KOPT-K1 (cell line): Measurements from ENCODE around the gene L3MBTL4.

Experiments used
- H3K27ac ChIP-seq: fragments of 200-600 bp; sonication (generic); 2 replicates; pipeline ENCODE4 v1.5.1; 2016; ENCODE audit warnings: antibody characterized with exemption, mild to moderate bottlenecking, low read depth, low read length; ENCODE audit not compliant: poor library complexity, severe bottlenecking
- H3K36me3 ChIP-seq: fragments of 200-600 bp; sonication (generic); 2 replicates; pipeline ENCODE4 v1.5.1; 2017; ENCODE audit warnings: antibody characterized with exemption, mild to moderate bottlenecking, low read length, moderate library complexity; ENCODE audit not compliant: insufficient read depth
- H3K9me3 ChIP-seq: fragments of 200-600 bp; sonication (generic); 2 replicates; pipeline ENCODE4 v1.5.1; 2017; ENCODE audit warnings: antibody characterized with exemption, low read length, mild to moderate bottlenecking; ENCODE audit not compliant: insufficient read depth, poor library complexity, severe bottlenecking

Gene L3MBTL4

GRCh38 chr18:5977022-5977421 lies 437.7 kb downstream of the L3MBTL4 start:
- Histone ChIP-seq H3K9me3 (no peaks in the 10 kb centered on the region), H3K27ac (no peak overlapping the region), H3K36me3 (no peaks in the 10 kb centered on the region)

GRCh38 chr18:5975111-5976002 lies 439.4 kb downstream of the L3MBTL4 start:
- Histone ChIP-seq H3K36me3 (no peaks in the 10 kb centered on the region), H3K27ac (no peak overlapping the region), H3K9me3 (no peaks in the 10 kb centered on the region)

- Histone ChIP-seq H3K9me3 (no peaks in the 10 kb centered on the region), H3K27ac (no peak overlapping the region)
Observed at GRCh38 chr18:5974696-5975095, 440.0 kb downstream of the L3MBTL4 start.

GRCh38 chr18:5973099-5973498 lies 441.6 kb downstream of the L3MBTL4 start:
- H3K36me3 ChIP-seq, result no peaks in the 10 kb centered on the region
- H3K27ac ChIP-seq, result no peak overlapping the region
- H3K9me3 ChIP-seq, result no peaks in the 10 kb centered on the region

More at GRCh38 chr18:5974696-5975095, 440.0 kb downstream of the L3MBTL4 start:
- H3K36me3 ChIP-seq, result no peaks in the 10 kb centered on the region

- Histone ChIP-seq H3K36me3 (no peaks in the 10 kb centered on the region), H3K9me3 (no peaks in the 10 kb centered on the region), H3K27ac (no peak overlapping the region)
Observed at GRCh38 chr18:5972298-5972697, 442.4 kb downstream of the L3MBTL4 start.

- no peaks in the 10 kb centered on the region for H3K9me3 ChIP-seq
Observed at GRCh38 chr18:5969989-5970403, 444.7 kb downstream of the L3MBTL4 start.

GRCh38 chr18:5969355-5969988 lies 445.2 kb downstream of the L3MBTL4 start:
- no peaks in the 10 kb centered on the region for H3K9me3 ChIP-seq
- no peaks in the 10 kb centered on the region for H3K36me3 ChIP-seq
- no peak overlapping the region for H3K27ac ChIP-seq

More at GRCh38 chr18:5969989-5970403, 444.7 kb downstream of the L3MBTL4 start:
- Histone ChIP-seq H3K27ac (no peak overlapping the region), H3K36me3 (no peaks in the 10 kb centered on the region)

GRCh38 chr18:5967666-5968065 lies 447.0 kb downstream of the L3MBTL4 start:
- H3K9me3 ChIP-seq, result no peaks in the 10 kb centered on the region
- H3K27ac ChIP-seq, result no peak overlapping the region
- H3K36me3 ChIP-seq, result no peaks in the 10 kb centered on the region

- H3K9me3 ChIP-seq, result no peaks in the 10 kb centered on the region
- no peak overlapping the region for H3K27ac ChIP-seq
- H3K36me3 ChIP-seq, result no peaks in the 10 kb centered on the region
Observed at GRCh38 chr18:5967007-5967406, 447.7 kb downstream of the L3MBTL4 start.

- Histone ChIP-seq H3K9me3 (no peaks in the 10 kb centered on the region), H3K36me3 (no peaks in the 10 kb centered on the region), H3K27ac (no peak overlapping the region)
Observed at GRCh38 chr18:5966514-5966913, 448.2 kb downstream of the L3MBTL4 start.

GRCh38 chr18:5964996-5965395 lies 449.7 kb downstream of the L3MBTL4 start:
- H3K27ac ChIP-seq, result no peak overlapping the region
- no peaks in the 10 kb centered on the region for H3K9me3 ChIP-seq
- H3K36me3 ChIP-seq, result no peaks in the 10 kb centered on the region

GRCh38 chr18:5964596-5964995 lies 450.1 kb downstream of the L3MBTL4 start:
- H3K9me3 ChIP-seq, result no peaks in the 10 kb centered on the region

GRCh38 chr18:5964108-5964507 lies 450.6 kb downstream of the L3MBTL4 start:
- no peak overlapping the region for H3K27ac ChIP-seq
- H3K36me3 ChIP-seq, result no peaks in the 10 kb centered on the region
- no peaks in the 10 kb centered on the region for H3K9me3 ChIP-seq

More at GRCh38 chr18:5964596-5964995, 450.1 kb downstream of the L3MBTL4 start:
- Histone ChIP-seq H3K27ac (no peak overlapping the region), H3K36me3 (no peaks in the 10 kb centered on the region)

GRCh38 chr18:5963267-5963666 lies 451.4 kb downstream of the L3MBTL4 start:
- H3K9me3 ChIP-seq, result no peaks in the 10 kb centered on the region
- H3K36me3 ChIP-seq, result no peaks in the 10 kb centered on the region
- no peak overlapping the region for H3K27ac ChIP-seq

GRCh38 chr18:5962362-5962761 lies 452.3 kb downstream of the L3MBTL4 start:
- H3K27ac ChIP-seq, result no peak overlapping the region

GRCh38 chr18:5961828-5962150 lies 452.9 kb downstream of the L3MBTL4 start:
- Histone ChIP-seq H3K36me3 (no peaks in the 10 kb centered on the region), H3K9me3 (no peaks in the 10 kb centered on the region), H3K27ac (no peak overlapping the region)

More at GRCh38 chr18:5962362-5962761, 452.3 kb downstream of the L3MBTL4 start:
- no peaks in the 10 kb centered on the region for H3K36me3 ChIP-seq
- no peaks in the 10 kb centered on the region for H3K9me3 ChIP-seq
